22Rv1 (cell line): ENCODE data around the gene LHFPL2.

Experiments used
- ZFX ChIP-seq: fragments of 450-650 bp; IDR thresholded peaks from 2 replicates; pipeline ENCODE4 v1.6.1; 2017; ENCODE audit warnings: antibody characterized with exemption, borderline replicate concordance
- TF ChIP-seq, protein P1 (sequence below): fragments of 450-650 bp; IDR thresholded peaks from 2 replicates; pipeline ENCODE4 v1.5.1; 2017; ENCODE audit warnings: mild to moderate bottlenecking

DNA sequence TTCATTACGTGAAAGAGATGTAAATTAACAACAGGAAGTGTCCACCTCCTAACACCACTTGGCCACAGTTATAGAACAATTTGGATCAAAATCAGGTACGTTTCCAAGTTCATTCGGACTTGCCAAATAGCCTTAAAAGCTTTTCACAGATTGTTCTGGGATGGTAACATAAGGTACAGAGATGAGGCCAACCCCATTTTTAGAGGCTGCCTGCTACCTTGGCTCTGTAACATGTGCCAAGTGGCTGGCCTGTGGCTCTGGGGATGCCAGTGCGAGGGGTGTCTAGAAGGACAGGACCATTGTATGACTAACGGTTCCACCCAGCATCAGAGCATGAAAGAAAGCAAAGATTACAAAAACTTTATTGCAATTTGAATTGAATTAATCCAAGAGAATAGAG lies 91.0 kb downstream of the LHFPL2 start:
- TF ChIP-seq, protein P1, sequence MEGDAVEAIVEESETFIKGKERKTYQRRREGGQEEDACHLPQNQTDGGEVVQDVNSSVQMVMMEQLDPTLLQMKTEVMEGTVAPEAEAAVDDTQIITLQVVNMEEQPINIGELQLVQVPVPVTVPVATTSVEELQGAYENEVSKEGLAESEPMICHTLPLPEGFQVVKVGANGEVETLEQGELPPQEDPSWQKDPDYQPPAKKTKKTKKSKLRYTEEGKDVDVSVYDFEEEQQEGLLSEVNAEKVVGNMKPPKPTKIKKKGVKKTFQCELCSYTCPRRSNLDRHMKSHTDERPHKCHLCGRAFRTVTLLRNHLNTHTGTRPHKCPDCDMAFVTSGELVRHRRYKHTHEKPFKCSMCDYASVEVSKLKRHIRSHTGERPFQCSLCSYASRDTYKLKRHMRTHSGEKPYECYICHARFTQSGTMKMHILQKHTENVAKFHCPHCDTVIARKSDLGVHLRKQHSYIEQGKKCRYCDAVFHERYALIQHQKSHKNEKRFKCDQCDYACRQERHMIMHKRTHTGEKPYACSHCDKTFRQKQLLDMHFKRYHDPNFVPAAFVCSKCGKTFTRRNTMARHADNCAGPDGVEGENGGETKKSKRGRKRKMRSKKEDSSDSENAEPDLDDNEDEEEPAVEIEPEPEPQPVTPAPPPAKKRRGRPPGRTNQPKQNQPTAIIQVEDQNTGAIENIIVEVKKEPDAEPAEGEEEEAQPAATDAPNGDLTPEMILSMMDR: no peak
- no peak for TF ChIP-seq ZFX
